HEK293 (cell line): ENCODE data around the gene STARD8.

ENCODE experiments used
- CTCF ChIA-PET: fragments of 350-600 bp; formaldehyde crosslinking; extraction: SDS; loops from one replicate; lab custom pipeline; 2021; ENCODE audit warnings: antibody characterized with exemption; lab: Yijun Ruan, JAX
- POLR2A ChIA-PET: fragments of 300-600 bp; formaldehyde crosslinking; extraction: SDS; loops from one replicate; lab custom pipeline; 2020; ENCODE audit warnings: antibody characterized with exemption, inconsistent platforms; lab: Yijun Ruan, JAX
- H3K27ac ChIP-seq: fragments of 200-500 bp; sonication (Bioruptor generic); 2 replicates; pipeline ENCODE4 v1.5.1; 2014; ENCODE audit warnings: low read depth, low read length, control low read depth, inconsistent platforms; ENCODE audit errors: extremely low read depth
- H3K36me3 ChIP-seq, 2 experiments: fragments of 200-500 bp in 1 of 2; sonication (Bioruptor generic) in 1 of 2; 1 replicate in 1 of 2; 2 replicates in 1 of 2; pipeline ENCODE4 v1.5.1; 2014 to 2017; ENCODE audit warnings: inconsistent platforms in 2 of 2, low read length in 2 of 2; ENCODE audit not compliant: control insufficient read depth in 2 of 2, insufficient read depth in 1 of 2
- H3K4me1 ChIP-seq: fragments of 200-500 bp; sonication (Bioruptor generic); 2 replicates; pipeline ENCODE4 v1.5.1; 2014; ENCODE audit warnings: mild to moderate bottlenecking, low read length, inconsistent platforms; ENCODE audit not compliant: control insufficient read depth, insufficient read depth
- H3K4me3 ChIP-seq: 2 replicates; pipeline ENCODE4 v1.5.1; 2011; ENCODE audit warnings: low read depth, mild to moderate bottlenecking, control low read depth, low read length, moderate library complexity
- H3K9me3 ChIP-seq: fragments of 200-500 bp; sonication (Bioruptor generic); 2 replicates; pipeline ENCODE4 v1.5.1; 2014; ENCODE audit warnings: low read depth, low read length, inconsistent platforms; ENCODE audit not compliant: control insufficient read depth, insufficient read depth
- RBAK ChIP-seq: fragments of 450-650 bp; formaldehyde crosslinking; IDR thresholded peaks from 2 replicates; pipeline ENCODE4 v1.5.1; 2016; ENCODE audit warnings: missing biosample characterization, missing genetic modification characterization
- SP2 ChIP-seq: fragments of 450-650 bp; formaldehyde crosslinking; IDR thresholded peaks from 2 replicates; pipeline ENCODE4 v1.5.1; 2016; ENCODE audit warnings: missing biosample characterization, missing genetic modification characterization
- TRIM28 ChIP-seq: IDR thresholded peaks from 2 replicates; pipeline ENCODE4 v1.6.1; 2011; ENCODE audit warnings: low read length, control low read depth, borderline replicate concordance
- ZBTB48 ChIP-seq: fragments of 450-650 bp; formaldehyde crosslinking; IDR thresholded peaks from 2 replicates; pipeline ENCODE4 v1.5.1; 2016; ENCODE audit warnings: missing biosample characterization, missing genetic modification characterization
- ZFP69B ChIP-seq: fragments of 450-650 bp; formaldehyde crosslinking; IDR thresholded peaks from 2 replicates; pipeline ENCODE4 v1.5.1; 2016; ENCODE audit warnings: missing biosample characterization, missing genetic modification characterization
- ZNF157 ChIP-seq: fragments of 450-650 bp; formaldehyde crosslinking; IDR thresholded peaks from 2 replicates; pipeline ENCODE4 v1.5.1; 2016; ENCODE audit warnings: missing biosample characterization, missing genetic modification characterization
- ZNF221 ChIP-seq: fragments of 450-650 bp; formaldehyde crosslinking; IDR thresholded peaks from 2 replicates; pipeline ENCODE4 v1.5.1; 2017; ENCODE audit warnings: missing biosample characterization, missing genetic modification characterization, borderline replicate concordance
- ZNF266 ChIP-seq: fragments of 450-650 bp; formaldehyde crosslinking; IDR thresholded peaks from 2 replicates; pipeline ENCODE4 v1.5.1; 2016; ENCODE audit warnings: missing biosample characterization, missing genetic modification characterization, low read depth
- ZNF501 ChIP-seq: fragments of 450-650 bp; formaldehyde crosslinking; IDR thresholded peaks from 2 replicates; pipeline ENCODE4 v1.5.1; 2016; ENCODE audit warnings: missing biosample characterization, missing genetic modification characterization
- ZNF555 ChIP-seq: fragments of 450-650 bp; formaldehyde crosslinking; conservative IDR thresholded peaks from 2 replicates; pipeline ENCODE4 v1.5.1; 2017; ENCODE audit warnings: missing biosample characterization, mild to moderate bottlenecking, missing genetic modification characterization, inconsistent platforms
- ZNF610 ChIP-seq: fragments of 450-650 bp; formaldehyde crosslinking; IDR thresholded peaks from 2 replicates; pipeline ENCODE4 v1.5.1; 2016; ENCODE audit warnings: missing biosample characterization, missing genetic modification characterization, borderline replicate concordance
- ZNF624 ChIP-seq: fragments of 450-650 bp; formaldehyde crosslinking; IDR thresholded peaks from 2 replicates; pipeline ENCODE4 v1.5.1; 2017; ENCODE audit warnings: missing biosample characterization, missing genetic modification characterization
- ZNF707 ChIP-seq: fragments of 450-650 bp; formaldehyde crosslinking; IDR thresholded peaks from 2 replicates; pipeline ENCODE4 v1.5.1; 2016; ENCODE audit warnings: missing biosample characterization, missing genetic modification characterization
- ZNF830 ChIP-seq: fragments of 450-650 bp; IDR thresholded peaks from 2 replicates; pipeline ENCODE4 v1.5.0; 2018; ENCODE audit warnings: missing biosample characterization, missing genetic modification characterization, low read depth, mild to moderate bottlenecking, moderate library complexity
- ZXDB ChIP-seq: fragments of 450-650 bp; formaldehyde crosslinking; IDR thresholded peaks from 2 replicates; pipeline ENCODE4 v1.5.1; 2016; ENCODE audit warnings: missing biosample characterization, missing genetic modification characterization
- TF ChIP-seq, protein P1 (sequence below): fragments of 450-650 bp; formaldehyde crosslinking; IDR thresholded peaks from 2 replicates; pipeline ENCODE4 v1.5.1; 2016; ENCODE audit warnings: missing biosample characterization, missing genetic modification characterization
- TF ChIP-seq, protein P2 (sequence below): fragments of 450-650 bp; formaldehyde crosslinking; IDR thresholded peaks from 2 replicates; pipeline ENCODE4 v1.5.1; 2016; ENCODE audit warnings: missing biosample characterization, missing genetic modification characterization

The STARD8 gene

DNA sequence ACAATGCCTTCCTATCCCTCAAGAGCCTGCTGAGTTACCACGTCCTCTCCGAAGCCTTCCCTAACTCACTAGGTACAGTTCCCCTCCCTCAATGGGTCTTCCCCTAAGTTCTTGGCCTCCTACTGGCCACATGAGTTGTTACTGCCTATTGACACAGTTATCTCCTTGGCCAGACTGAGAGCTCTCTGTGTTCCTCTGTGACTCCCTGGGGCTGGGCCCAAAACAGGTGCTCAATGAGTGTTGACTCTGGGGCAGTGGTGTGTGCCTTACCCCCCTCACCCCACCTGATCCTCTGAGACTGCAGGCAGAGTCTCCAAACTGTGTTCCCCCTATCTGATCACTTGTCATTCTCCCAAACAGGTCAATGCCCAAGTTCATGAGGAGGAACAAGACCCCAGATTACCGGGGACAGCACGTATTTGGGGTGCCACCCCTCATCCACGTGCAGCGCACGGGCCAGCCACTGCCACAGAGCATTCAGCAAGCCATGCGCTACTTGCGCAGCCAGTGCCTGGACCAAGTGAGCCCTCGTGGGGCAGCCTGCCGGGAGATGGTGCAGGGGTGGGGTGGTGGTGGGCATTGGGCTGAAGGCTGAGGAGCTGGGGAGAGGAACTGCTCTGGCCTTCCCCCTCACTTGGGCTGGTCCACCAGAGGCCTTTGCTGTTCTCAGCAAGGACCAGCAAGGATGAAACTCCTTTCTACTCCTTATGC, 72.6 kb downstream of the STARD8 start (continued):
- TF ChIP-seq ZNF624 (tag by site-specific recombination), result no peak

DNA sequence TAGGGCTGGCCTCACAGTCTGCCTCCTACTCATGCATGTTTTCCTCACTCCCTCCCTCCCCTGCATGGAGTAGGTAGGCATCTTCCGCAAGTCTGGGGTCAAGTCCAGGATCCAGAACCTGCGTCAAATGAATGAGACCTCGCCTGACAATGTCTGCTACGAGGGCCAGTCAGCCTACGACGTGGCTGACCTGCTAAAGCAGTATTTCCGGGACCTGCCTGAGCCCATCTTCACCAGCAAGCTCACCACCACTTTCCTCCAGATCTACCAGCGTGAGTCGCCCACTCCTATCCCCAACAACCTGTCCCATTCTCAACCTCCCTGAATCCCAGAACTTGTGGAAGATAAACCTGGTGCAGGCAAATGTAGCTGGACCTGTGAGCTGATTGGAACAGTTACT, 73.4 kb downstream of the STARD8 start:
- ChIA-PET POLR2A (no interaction called here), CTCF (interaction anchor here (0.7 to 1.4 kb wide), 3 partner anchors 13 to 524 kb away, joined by 3 to 8 read pairs (median 4); no protein-coding TSS in a partner anchor)
- Histone ChIP-seq H3K27ac (no peak overlapping the region), H3K9me3 (no peaks in the 10 kb centered on the region)
- TF ChIP-seq, protein P1, sequence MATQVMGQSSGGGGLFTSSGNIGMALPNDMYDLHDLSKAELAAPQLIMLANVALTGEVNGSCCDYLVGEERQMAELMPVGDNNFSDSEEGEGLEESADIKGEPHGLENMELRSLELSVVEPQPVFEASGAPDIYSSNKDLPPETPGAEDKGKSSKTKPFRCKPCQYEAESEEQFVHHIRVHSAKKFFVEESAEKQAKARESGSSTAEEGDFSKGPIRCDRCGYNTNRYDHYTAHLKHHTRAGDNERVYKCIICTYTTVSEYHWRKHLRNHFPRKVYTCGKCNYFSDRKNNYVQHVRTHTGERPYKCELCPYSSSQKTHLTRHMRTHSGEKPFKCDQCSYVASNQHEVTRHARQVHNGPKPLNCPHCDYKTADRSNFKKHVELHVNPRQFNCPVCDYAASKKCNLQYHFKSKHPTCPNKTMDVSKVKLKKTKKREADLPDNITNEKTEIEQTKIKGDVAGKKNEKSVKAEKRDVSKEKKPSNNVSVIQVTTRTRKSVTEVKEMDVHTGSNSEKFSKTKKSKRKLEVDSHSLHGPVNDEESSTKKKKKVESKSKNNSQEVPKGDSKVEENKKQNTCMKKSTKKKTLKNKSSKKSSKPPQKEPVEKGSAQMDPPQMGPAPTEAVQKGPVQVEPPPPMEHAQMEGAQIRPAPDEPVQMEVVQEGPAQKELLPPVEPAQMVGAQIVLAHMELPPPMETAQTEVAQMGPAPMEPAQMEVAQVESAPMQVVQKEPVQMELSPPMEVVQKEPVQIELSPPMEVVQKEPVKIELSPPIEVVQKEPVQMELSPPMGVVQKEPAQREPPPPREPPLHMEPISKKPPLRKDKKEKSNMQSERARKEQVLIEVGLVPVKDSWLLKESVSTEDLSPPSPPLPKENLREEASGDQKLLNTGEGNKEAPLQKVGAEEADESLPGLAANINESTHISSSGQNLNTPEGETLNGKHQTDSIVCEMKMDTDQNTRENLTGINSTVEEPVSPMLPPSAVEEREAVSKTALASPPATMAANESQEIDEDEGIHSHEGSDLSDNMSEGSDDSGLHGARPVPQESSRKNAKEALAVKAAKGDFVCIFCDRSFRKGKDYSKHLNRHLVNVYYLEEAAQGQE, result no peak
- no peak for TF ChIP-seq TRIM28
- TF ChIP-seq, all 188 proteins: peak for 0
- Histone ChIP-seq H3K4me1 (no peaks in the 10 kb centered on the region), H3K4me3 (no peak overlapping the region), H3K36me3 (no peaks in the 10 kb centered on the region)

DNA sequence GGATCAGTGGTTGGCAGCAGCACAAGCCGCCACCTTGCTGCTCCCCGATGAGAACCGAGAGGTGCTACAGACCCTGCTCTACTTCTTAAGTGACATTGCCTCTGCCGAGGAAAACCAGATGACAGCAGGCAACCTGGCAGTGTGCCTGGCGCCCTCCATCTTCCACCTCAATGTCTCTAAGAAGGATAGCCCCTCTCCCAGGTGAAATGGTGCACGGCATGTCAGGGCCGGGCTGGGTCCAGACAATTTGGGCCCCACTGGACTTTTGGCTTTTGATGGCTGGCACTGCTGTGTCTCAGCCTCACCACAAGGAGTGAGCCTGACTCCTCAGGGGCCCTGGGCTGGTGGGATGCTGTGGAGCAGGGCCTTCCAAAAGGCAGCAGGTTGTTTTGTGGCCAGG, 74.1 kb downstream of the STARD8 start:
- Histone ChIP-seq H3K36me3 (no peaks in the 10 kb centered on the region), H3K9me3 (no peaks in the 10 kb centered on the region), H3K27ac (no peak overlapping the region), H3K4me3 (no peak overlapping the region), H3K4me1 (no peaks in the 10 kb centered on the region)
- ChIA-PET POLR2A (no interaction called here), CTCF (interaction anchor here (0.5 kb wide), 1 partner anchor 11 kb away, joined by 3 read pairs; no protein-coding TSS in a partner anchor)
- TF ChIP-seq ZNF555 (tag by site-specific recombination), result no peak
- TF ChIP-seq ZNF501 (tag by site-specific recombination), result no peak
- TF ChIP-seq ZNF707 (tag by site-specific recombination), result no peak
- no peak for TF ChIP-seq SP2 (tag by site-specific recombination)
- TF ChIP-seq ZFP69B (tag by site-specific recombination), result no peak
- TF ChIP-seq ZNF830 (tag by site-specific recombination), result no peak
- no peak for TF ChIP-seq ZNF157 (tag by site-specific recombination)
- no peak for TF ChIP-seq ZXDB (tag by site-specific recombination)
- TF ChIP-seq, protein P2, sequence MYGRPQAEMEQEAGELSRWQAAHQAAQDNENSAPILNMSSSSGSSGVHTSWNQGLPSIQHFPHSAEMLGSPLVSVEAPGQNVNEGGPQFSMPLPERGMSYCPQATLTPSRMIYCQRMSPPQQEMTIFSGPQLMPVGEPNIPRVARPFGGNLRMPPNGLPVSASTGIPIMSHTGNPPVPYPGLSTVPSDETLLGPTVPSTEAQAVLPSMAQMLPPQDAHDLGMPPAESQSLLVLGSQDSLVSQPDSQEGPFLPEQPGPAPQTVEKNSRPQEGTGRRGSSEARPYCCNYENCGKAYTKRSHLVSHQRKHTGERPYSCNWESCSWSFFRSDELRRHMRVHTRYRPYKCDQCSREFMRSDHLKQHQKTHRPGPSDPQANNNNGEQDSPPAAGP (tag by site-specific recombination), result no peak
- no peak for TF ChIP-seq ZNF610 (tag by site-specific recombination)
- no peak for TF ChIP-seq RBAK (tag by site-specific recombination)
- no peak for TF ChIP-seq ZNF266 (tag by site-specific recombination)
- TF ChIP-seq ZNF221 (tag by site-specific recombination), result no peak
- no peak for TF ChIP-seq ZBTB48
